Omental fat pad (tissue), 4 donors: Measurements from ENCODE around the gene NEK4. TPM values are rescaled to one million over a fixed set of nuclear protein-coding genes. Genes with fewer than 3 reads are reported as not detected.

Source experiments
- ATAC-seq: fragments of 150-250 bp; one replicate; pipeline ENCODE4 v1.9.1; 2016; ENCODE audit warnings: mild to moderate bottlenecking, moderate library complexity; ENCODE audit not compliant: low FRiP score
- DNase-seq: peaks from one replicate; pipeline ENCODE4 v3.0.0-alpha.2; 2019; ENCODE audit warnings: low spot score
- total RNA-seq, 4 donors: library from RNA; depleted of rRNA; stranded (reverse); fragments of >200 nt; gene quantifications; one replicate each; pipeline ENCODE4 v1.1.0, GENCODE V29; 2016
- TF ChIP-seq, protein P1 (sequence below), 3 donors: fragments of 450-650 bp; IDR thresholded peaks; one replicate each; pipeline ENCODE4 v1.5.1; 2016 to 2017; ENCODE audit warnings: antibody characterized with exemption in 3 of 3, mild to moderate bottlenecking in 3 of 3, moderate library complexity in 2 of 3

The NEK4 gene
- total RNA-seq, 4 donors from 2014 or later = 16.8 to 22.0 (median 18.7) TPM

DNA sequence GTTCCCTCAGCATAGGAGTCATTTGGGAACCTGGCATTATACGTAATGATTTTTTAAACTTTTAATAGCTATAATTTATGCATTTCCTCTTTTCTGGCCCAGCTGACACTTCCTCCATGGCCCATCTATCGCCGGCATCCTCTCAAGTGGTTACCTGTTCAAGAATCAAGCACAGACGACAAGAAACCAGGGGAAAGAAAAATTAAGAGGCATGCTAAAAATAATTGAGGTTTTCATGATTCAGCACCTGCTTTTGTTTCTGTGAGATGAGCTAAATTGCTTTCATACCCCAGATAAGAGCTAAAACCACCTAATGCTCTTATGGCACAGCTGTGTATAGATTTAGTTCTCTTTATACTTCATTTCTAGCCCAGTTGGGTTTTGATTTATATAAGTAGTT is 63.2 kb downstream of the NEK4 start:
- TF ChIP-seq, protein P1, sequence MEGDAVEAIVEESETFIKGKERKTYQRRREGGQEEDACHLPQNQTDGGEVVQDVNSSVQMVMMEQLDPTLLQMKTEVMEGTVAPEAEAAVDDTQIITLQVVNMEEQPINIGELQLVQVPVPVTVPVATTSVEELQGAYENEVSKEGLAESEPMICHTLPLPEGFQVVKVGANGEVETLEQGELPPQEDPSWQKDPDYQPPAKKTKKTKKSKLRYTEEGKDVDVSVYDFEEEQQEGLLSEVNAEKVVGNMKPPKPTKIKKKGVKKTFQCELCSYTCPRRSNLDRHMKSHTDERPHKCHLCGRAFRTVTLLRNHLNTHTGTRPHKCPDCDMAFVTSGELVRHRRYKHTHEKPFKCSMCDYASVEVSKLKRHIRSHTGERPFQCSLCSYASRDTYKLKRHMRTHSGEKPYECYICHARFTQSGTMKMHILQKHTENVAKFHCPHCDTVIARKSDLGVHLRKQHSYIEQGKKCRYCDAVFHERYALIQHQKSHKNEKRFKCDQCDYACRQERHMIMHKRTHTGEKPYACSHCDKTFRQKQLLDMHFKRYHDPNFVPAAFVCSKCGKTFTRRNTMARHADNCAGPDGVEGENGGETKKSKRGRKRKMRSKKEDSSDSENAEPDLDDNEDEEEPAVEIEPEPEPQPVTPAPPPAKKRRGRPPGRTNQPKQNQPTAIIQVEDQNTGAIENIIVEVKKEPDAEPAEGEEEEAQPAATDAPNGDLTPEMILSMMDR (IDR thresholded peaks at IDR 0.05) = no peak
- DNase-seq (no peak), ATAC-seq (no peak)

DNA sequence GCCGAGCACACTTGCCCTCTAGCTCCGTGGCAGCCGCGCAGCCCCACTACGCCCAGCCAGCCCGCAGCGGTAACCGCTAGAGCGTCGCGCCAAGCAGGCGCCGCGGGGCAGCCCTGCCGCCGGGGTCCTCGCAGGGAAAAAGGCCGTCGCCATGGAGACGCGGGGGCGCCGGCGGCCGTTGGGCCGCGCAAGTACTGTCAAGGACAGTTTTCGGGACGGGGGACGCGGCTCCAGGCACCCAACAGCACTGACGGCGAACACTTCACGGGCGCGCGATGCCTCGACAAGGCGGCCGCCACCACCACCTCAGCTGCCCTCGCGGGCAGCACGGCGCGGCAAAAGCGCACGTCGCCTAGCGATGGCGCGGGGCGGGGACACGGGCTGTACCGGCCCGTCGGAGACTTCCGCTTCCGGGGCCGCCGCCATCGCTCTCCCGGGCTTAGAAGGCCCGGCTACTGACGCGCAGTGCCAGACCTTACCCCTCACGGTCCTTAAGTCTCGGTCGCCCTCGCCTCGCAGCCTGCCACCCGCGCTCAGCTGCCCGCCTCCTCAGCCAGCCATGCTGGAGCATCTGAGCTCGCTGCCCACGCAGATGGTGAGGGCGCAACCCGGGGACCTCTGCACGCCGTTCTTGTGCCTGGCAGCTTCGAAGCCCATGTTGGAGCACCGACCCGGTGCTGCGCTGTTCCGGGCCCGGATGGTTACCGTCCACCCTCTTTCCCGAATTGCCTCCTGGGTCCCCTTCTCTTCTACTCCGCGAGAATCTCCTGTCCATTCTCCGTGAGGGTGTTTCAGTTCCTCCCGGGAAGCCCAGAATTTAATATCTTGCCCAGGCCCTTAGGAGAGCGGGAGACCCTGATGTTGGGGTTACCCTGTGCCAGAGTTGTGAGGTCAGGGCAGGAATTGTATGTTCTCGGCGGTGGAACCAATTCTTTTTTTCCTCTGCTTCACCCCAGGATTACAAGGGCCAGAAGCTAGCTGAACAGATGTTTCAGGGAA is 64.8 kb downstream of the NEK4 start, which contains the start of the genes GLT8D1 and SPCS1:
Gene GLT8D1 (minus strand): TSS at position 104 of the 999 bp plus-strand sequence. CDS start 5,331 bp downstream, outside the sequence.
Gene SPCS1 (plus strand): TSS at position 419 of the 999 bp plus-strand sequence. CDS start 141 bp downstream, at position 560.
- TF ChIP-seq, protein P1 (IDR thresholded peaks at IDR 0.05) = no peak
- DNase-seq (no peak), ATAC-seq (peak; percentile 93)

DNA sequence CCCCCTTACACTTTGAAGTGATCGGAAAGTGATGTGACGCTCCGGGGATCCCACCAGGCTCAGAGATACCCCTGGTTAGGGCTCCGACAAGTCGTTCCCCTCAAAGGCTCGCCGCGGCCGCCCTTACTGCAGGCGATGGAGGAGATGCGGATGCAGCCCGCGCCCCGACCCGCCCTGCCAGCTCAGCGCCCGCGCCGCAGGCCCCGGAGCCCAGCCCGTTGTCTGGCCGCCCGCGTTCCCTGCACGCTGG is 65.4 kb downstream of the NEK4 start:
- DNase-seq = no peak
- TF ChIP-seq, protein P1 (IDR thresholded peaks at IDR 0.05) = no peak

DNA sequence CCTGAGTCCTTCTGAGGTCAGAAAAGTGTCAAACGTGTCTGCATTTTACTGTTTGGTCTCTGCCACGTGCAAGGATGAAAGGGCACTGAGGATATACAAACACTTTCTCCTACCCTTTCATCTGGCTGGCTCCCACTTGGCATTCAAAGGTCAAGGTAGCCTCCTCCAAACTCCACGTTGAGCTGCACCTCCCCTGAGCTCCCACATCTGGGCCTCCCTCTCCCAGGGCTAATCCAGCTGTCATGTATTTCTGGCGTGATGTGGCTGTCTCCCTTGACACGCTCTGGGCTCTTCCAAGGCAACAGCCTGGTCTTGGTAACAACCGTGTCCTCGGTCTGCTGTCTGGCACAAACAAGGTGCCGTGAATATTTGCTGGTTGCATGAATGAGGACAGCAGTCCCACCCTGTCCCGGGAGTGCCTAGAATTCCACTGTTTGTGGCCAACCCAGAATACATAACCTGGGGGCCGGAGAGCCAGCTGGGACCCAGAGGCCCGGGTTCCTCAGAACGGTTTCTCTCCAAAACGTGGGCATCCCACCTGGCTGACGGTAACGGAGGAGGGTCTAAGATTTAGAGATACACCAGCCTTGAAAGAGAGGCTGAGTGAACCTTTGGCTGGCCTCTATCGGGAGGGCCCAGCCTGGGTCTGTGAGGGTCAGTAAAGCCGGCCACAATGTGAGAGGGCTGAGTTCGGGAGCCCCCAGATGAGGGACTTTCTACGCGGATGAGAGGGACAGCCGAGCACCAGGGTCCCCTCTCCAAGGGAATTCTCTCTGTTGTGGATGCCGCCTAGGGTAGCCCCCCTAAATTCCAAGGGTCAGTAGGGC is 65.9 kb downstream of the NEK4 start:
- TF ChIP-seq, protein P1 (IDR thresholded peaks at IDR 0.05) = no peak
- DNase-seq (no peak), ATAC-seq (peak; percentile 27)

More for the DNA sequence above, 65.4 kb downstream of the NEK4 start:
- no peak for ATAC-seq

DNA sequence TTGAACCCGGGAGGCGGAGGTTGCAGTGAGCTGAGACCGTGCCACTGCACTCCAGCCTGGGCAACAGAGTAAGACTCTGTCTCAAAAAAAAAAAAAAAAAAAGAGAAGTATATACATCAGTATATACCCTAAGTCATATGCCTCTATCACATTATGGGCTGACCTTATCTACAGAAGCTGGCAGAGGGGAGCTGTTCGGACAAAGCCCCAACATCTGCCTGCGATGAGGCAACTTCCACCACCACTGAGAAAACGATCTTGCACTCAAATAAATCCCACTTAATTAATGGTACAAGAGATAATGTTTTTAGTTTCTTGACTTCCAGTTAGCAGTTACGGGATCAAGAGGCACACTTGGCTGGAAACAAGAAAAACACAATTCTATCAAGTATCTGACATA is 67.4 kb downstream of the NEK4 start:
- DNase-seq (no peak), ATAC-seq (no peak)
- TF ChIP-seq, protein P1 (IDR thresholded peaks at IDR 0.05) = no peak

DNA sequence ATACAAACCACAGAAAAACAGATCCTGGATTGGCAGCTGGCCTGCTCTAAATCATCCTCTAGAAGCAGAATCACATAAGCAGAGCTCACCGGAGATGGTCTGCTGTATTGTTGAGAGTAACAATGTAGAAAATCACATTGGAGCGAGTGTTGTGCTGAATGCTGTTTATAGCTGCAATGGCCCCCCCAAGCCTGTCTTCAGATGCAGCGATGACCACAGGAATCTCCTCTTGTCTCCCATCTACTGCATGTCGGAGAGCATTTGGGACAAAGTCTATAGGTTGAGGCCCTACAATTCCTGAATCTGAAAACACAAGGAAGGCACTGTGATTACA is 73.1 kb downstream of the NEK4 start:
- ATAC-seq (no peak), DNase-seq (no peak)
- TF ChIP-seq, protein P1 (IDR thresholded peaks at IDR 0.05) = no peak
